HL-60/S4 treated with phorbol 12-myristate 13-acetate at 8.2 ng/mL for 4 days and 3 days (cell line): Measurements from ENCODE around the gene PPFIA1.
"Not testable (repeated sequence)": the region's sequence is repeated elsewhere in the genome, so short reads cannot be mapped to it uniquely, and the experiment has no call there.

Experiments
- in situ Hi-C: fragments of 300-500 bp; cut with MboI; formaldehyde crosslinking; loops from 2 replicates; pipeline ENCODE4 v1.15.0; 2022; ENCODE audit warnings: low sequenced_read_pairs

The PPFIA1 gene

GRCh38 chr11:70295166-70295565, 24.7 kb downstream of the PPFIA1 start:
- in situ Hi-C loops, result not testable (repeated sequence)

- in situ Hi-C loops, result no loop called here
Measured at GRCh38 chr11:70296681-70297080, 26.2 kb downstream of the PPFIA1 start.

GRCh38 chr11:70297341-70297740, 26.9 kb downstream of the PPFIA1 start:
- in situ Hi-C loops, result no loop called here

GRCh38 chr11:70298243-70298915, 27.9 kb downstream of the PPFIA1 start:
- in situ Hi-C loops, result no loop called here

- in situ Hi-C loops, result no loop called here
Measured at GRCh38 chr11:70299636-70300035, 29.1 kb downstream of the PPFIA1 start.

GRCh38 chr11:70301191-70301590, 30.7 kb downstream of the PPFIA1 start:
- in situ Hi-C loops, result no loop called here

GRCh38 chr11:70301721-70302418, 31.4 kb downstream of the PPFIA1 start:
- in situ Hi-C loops, result no loop called here

- in situ Hi-C loops, result no loop called here
Measured at GRCh38 chr11:70302419-70302752, 31.9 kb downstream of the PPFIA1 start.

- in situ Hi-C loops, result no loop called here
Measured at GRCh38 chr11:70303070-70303469, 32.6 kb downstream of the PPFIA1 start.

- in situ Hi-C loops, result no loop called here
Measured at GRCh38 chr11:70304208-70304603, 33.7 kb downstream of the PPFIA1 start.

GRCh38 chr11:70305501-70305900, 35.0 kb downstream of the PPFIA1 start:
- in situ Hi-C loops, result no loop called here

GRCh38 chr11:70306586-70307033, 36.1 kb downstream of the PPFIA1 start:
- in situ Hi-C loops, result no loop called here

- in situ Hi-C loops, result no loop called here
Measured at GRCh38 chr11:70307176-70307575, 36.7 kb downstream of the PPFIA1 start.

GRCh38 chr11:70311616-70312015, 41.1 kb downstream of the PPFIA1 start:
- in situ Hi-C loops, result no loop called here

- in situ Hi-C loops, result no loop called here
Measured at GRCh38 chr11:70312401-70313357, 42.2 kb downstream of the PPFIA1 start.

- in situ Hi-C loops, result no loop called here
Measured at GRCh38 chr11:70313945-70314344, 43.5 kb downstream of the PPFIA1 start.

- in situ Hi-C loops, result no loop called here
Measured at GRCh38 chr11:70314730-70315129, 44.2 kb downstream of the PPFIA1 start.

- in situ Hi-C loops, result no loop called here
Measured at GRCh38 chr11:70315716-70316115, 45.2 kb downstream of the PPFIA1 start.

- in situ Hi-C loops, result no loop called here
Measured at GRCh38 chr11:70317581-70318305, 47.3 kb downstream of the PPFIA1 start.

- in situ Hi-C loops, result no loop called here
Measured at GRCh38 chr11:70319396-70320076, 49.0 kb downstream of the PPFIA1 start.
